ENCODE results near the gene PDE1A.

DNA sequence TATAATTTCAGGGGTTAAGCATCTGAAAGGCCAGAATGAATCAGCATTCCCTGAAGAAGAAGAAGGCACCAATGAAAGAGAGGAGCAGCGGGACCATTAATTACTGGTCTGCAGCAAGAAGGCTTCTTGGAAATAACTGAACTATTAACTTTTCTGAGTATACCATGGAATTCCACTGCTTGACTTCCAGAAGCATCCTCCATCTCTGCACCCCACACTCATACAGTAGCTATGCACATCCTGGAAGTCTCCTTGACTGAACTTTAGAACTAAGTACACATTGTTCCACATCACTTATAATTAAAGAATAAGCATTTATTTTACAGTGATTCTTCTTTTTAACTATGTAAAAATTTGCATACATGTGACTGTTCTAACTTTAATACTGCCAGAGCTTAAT, 309.6 kb downstream of the PDE1A start:
- TF ChIP-seq, protein P1, sequence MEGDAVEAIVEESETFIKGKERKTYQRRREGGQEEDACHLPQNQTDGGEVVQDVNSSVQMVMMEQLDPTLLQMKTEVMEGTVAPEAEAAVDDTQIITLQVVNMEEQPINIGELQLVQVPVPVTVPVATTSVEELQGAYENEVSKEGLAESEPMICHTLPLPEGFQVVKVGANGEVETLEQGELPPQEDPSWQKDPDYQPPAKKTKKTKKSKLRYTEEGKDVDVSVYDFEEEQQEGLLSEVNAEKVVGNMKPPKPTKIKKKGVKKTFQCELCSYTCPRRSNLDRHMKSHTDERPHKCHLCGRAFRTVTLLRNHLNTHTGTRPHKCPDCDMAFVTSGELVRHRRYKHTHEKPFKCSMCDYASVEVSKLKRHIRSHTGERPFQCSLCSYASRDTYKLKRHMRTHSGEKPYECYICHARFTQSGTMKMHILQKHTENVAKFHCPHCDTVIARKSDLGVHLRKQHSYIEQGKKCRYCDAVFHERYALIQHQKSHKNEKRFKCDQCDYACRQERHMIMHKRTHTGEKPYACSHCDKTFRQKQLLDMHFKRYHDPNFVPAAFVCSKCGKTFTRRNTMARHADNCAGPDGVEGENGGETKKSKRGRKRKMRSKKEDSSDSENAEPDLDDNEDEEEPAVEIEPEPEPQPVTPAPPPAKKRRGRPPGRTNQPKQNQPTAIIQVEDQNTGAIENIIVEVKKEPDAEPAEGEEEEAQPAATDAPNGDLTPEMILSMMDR (IDR thresholded peaks at IDR 0.05; ENCODE audit: insufficient read depth, low read length), result no peak
- TF ChIP-seq, protein P2, sequence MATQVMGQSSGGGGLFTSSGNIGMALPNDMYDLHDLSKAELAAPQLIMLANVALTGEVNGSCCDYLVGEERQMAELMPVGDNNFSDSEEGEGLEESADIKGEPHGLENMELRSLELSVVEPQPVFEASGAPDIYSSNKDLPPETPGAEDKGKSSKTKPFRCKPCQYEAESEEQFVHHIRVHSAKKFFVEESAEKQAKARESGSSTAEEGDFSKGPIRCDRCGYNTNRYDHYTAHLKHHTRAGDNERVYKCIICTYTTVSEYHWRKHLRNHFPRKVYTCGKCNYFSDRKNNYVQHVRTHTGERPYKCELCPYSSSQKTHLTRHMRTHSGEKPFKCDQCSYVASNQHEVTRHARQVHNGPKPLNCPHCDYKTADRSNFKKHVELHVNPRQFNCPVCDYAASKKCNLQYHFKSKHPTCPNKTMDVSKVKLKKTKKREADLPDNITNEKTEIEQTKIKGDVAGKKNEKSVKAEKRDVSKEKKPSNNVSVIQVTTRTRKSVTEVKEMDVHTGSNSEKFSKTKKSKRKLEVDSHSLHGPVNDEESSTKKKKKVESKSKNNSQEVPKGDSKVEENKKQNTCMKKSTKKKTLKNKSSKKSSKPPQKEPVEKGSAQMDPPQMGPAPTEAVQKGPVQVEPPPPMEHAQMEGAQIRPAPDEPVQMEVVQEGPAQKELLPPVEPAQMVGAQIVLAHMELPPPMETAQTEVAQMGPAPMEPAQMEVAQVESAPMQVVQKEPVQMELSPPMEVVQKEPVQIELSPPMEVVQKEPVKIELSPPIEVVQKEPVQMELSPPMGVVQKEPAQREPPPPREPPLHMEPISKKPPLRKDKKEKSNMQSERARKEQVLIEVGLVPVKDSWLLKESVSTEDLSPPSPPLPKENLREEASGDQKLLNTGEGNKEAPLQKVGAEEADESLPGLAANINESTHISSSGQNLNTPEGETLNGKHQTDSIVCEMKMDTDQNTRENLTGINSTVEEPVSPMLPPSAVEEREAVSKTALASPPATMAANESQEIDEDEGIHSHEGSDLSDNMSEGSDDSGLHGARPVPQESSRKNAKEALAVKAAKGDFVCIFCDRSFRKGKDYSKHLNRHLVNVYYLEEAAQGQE (IDR thresholded peaks at IDR 0.05; ENCODE audit: insufficient replicate concordance, low read depth), result no peak
- TF ChIP-seq POLR2AphosphoS5 (IDR thresholded peaks at IDR 0.05; ENCODE audit: low read depth), result no peak
- TF ChIP-seq SPI1 (IDR thresholded peaks at IDR 0.05; ENCODE audit: borderline replicate concordance, low read depth), result no peak
- TF ChIP-seq GABPA (IDR thresholded peaks at IDR 0.05; ENCODE audit: low read depth), result no peak

All from HL-60 (cell line).